Stimulated activated CD4-positive, alpha-beta T cell treated with anti-CD3 and anti-CD28 coated beads, Interleukin-15, amount 100 ng/mL, for 48 hours (primary cell): ENCODE data around the gene PTPRR.
"Not testable (repeated sequence)": the region's sequence is repeated elsewhere in the genome, so short reads cannot be mapped to it uniquely, and the experiment has no call there.

Experiments used
- DNase-seq, 2 donors: peaks; one replicate each; pipeline ENCODE4 v3.0.0-alpha.2; 2020; ENCODE audit warnings: low read depth in 2 of 2

PTPRR gene

DNA sequence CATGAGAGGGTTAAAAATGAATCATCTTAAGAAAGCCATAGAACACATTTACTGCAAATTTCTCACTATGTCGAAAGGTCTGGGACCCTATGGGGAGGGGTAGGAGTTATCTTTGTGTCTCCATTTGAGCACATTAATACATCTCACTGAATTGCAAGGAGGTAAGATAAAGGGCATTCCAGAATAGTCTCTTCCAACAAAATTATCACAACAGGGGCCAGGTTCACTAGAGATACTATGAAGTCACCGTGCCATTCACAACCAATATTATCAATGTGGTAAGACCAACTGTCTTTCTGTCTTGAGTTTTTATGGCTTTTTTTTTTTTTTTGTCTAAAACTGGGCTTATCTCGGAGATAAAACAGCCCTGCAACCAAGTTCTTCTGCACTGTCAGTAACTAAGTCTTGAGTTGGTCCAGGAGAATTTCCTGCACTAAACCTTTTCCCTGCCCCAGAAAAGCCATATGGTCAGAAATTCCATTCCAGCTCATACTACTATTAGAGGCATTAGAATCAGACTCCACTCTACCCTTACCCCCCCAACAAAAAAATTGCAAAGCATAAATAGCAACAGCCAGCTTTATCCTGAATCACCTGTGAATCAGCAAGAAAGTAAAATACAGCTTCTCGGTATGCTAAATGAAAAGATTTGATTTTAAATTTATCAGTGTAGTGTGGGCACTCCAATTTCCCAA, 79.7 kb downstream of the PTPRR start:
- no peak for DNase-seq

GRCh38 chr12:70839544-70839943, 81.0 kb downstream of the PTPRR start:
- DNase-seq, result no peak

- no peak for DNase-seq
Observed at GRCh38 chr12:70838127-70838526, 82.4 kb downstream of the PTPRR start.

DNA sequence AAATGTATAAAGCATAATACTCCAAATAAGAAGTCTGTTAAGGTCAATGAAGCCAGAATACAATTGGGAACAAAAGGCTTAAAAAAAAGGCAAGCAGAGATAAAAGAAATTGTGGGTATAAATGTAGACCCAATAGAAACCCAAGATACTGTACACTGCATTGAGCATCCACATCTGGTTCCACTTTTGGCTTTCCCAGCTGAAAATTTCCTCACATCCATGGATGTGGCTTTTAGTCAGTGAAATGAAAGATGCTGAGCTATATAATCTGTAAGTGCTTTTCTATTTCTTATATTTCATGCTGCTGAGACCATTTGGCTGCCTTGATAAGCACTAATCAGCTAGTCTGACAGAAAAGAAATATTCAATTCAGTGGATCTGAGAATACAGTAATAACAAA, 83.5 kb downstream of the PTPRR start:
- no peak for DNase-seq

- DNase-seq, result no peak
Observed at GRCh38 chr12:70835948-70836347, 84.6 kb downstream of the PTPRR start.

- DNase-seq, result no peak
Observed at GRCh38 chr12:70831543-70831942, 89.0 kb downstream of the PTPRR start.

- DNase-seq, result no peak
Observed at GRCh38 chr12:70830221-70831061, 90.1 kb downstream of the PTPRR start.

DNA sequence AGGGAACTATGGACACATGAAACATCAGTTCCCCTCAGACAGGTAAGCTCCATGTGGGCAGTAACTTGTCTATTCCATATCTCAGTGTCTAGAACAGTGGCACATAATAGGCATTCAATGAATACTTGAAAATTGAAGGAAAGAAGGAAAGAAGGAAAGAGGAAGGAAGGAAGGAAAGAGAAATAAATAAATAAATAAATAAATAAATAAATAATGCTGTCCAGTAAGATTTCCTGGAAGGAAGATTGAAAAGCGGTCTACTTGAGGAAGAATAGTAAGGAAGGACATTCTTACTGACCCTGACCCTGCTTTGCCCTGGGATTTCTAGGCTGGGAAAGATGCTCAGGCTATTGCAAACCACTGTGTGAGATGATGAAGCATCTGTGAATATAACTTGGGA, 91.5 kb downstream of the PTPRR start:
- DNase-seq, result no peak

GRCh38 chr12:70828351-70828750, 92.2 kb downstream of the PTPRR start:
- DNase-seq, result no peak

DNA sequence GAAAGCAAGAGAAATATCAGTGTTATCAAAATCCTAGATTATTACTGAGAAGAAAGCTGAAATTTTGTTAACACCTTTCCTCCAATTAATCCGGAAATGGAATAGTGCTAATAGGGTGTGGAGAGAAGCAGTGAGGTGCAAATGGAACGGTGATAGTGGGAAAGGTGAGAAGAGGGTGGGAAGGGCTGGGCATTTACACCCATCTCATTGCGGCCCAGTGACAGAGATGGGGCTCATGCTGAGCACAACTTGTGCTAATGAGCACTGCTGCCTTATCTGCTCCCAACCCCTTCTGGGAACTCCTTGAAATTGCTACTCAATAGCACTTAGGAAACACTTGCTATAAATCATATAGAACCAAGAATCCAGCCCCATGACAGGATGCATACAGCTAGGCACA, 94.4 kb downstream of the PTPRR start:
- no peak for DNase-seq

DNA sequence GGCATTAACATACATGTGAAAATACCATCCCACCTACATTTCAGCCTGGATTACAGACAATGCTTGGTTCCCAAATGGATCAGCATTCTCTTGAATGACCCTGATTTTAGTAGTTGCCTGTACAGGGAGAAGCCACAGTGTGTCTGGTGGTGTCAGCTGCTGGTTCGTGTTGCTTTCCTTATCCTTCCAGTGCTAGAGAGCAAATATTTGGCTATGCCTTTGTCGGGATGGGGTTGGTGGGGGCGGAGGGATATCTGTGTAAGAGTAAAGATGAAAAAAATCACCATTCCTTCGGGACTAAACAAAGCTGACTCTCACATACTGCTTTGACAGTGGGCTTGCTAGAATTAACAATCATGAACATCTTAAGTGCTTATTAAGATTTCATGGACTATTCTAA, 96.0 kb downstream of the PTPRR start:
- no peak for DNase-seq

DNA sequence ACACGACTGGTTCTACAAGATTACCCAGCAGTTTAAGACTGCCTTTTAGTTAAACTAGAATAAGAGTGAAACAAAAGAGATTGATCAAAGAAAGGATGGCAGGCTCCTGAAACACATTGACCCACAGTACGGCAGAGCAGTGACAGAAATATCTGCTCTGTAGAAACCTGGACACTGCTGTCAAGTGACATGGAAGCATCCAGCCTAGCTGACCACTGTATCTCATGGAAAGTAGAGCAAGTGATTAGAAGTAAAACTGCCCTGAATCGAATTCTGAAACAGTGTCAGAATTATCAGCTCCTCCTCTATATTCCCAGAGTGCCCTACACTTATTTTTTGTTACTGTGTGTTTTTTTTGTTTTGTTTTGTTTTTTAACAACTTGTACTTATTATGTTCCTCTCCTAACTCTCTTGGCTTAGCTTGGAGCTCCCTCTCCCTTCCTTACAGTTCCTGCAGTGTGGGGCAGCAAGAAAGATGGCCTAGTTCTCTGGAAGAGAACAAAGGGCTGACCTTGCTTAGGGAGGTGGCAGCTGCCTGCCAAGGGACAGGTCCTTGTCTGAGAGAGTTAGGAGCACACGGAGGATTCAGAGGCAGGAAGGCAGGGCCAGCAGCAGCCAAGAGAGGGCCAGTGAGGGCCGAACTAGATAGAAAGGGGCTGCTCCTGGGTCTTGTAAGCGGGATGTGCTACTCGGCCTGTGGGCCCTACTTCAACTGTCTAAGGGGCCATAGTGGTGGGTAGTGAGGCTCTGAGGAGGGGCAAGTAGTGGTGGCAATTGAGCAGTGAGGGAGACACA, 97.2 kb downstream of the PTPRR start:
- no peak for DNase-seq

DNA sequence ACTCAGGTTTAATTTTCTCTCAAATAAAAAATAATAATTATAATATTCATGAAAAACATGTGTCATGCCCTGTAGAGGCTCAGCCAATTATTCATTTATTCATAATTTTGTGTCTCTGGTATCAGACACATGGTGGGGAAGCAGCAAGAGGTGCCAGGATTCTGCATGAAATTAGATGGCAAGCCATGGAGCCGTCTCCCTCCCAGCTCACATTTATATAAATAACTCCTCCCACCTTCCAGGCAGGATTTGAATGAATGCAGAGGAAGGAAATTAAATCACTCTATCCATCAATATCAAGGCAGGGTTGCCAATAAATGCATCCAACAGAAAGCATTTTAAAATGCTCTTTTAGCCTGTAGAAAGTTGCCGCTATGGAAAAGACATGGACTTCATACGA, 98.1 kb downstream of the PTPRR start:
- DNase-seq, result no peak

- DNase-seq, result no peak
Observed at GRCh38 chr12:70815971-70816391, 104.6 kb downstream of the PTPRR start.

GRCh38 chr12:70815056-70815455, 105.5 kb downstream of the PTPRR start:
- DNase-seq, result no peak

- no peak for DNase-seq
Observed at GRCh38 chr12:70813559-70813958, 107.0 kb downstream of the PTPRR start.

DNA sequence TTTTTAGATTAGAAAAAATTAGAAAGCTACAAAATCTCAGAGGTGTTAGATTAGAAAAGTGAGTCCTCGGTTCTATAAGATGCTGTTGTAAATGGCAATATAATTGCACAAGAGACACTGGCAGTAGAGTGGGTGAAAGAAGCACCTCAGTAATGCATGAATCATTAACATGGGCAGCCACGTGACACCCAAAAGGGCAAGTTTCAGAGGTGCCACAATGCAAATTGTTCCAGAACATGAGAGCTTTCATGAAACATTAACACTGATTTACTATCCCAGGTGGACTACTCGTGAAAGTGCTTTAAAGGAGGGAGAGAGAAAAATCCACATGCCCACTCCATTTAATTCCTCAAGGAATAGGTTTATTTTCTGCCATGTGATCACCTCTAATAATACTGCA, 108.4 kb downstream of the PTPRR start:
- no peak for DNase-seq

GRCh38 chr12:70809887-70810286, 110.7 kb downstream of the PTPRR start:
- DNase-seq, result no peak

DNA sequence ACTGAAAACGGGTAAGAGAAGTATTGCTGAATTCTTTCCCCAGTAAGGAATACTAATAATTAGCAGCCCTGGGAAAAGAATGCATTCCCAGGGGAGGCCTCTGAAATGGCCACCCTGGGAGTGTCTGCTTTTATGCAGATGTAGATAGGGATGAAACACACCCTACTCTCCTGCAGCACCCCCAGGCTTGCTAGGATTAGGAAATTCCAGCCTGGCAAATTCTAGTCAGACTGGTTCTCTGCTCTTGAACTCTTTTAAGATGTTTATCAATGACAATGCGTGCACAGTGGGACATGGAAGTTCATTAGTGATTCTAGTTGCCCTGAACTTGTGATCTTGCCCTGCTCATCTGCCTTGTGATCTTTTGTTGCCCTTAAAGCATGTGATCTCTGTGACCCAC, 112.5 kb downstream of the PTPRR start:
- not testable (repeated sequence) for DNase-seq

GRCh38 chr12:70806827-70807226, 113.7 kb downstream of the PTPRR start:
- DNase-seq, result no peak

DNA sequence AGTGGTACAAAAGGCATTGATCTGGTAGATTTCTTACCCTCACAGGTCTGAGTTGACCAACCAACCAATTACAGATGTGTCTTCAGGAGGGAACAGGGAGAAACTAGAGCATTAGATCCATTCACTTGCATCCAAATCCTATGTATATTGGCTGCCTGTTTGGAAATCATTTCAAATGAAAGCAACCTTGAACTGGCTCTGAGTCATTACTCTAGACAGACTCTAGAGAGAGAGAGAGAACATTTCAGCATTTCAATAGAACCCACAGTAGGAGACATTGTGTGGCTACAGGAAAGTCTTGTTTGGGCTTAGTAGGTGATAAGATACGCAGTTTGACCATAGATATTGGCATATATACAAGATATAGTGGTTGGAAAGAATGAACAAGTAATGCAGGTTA, 114.5 kb downstream of the PTPRR start:
- DNase-seq, result no peak

GRCh38 chr12:70798016-70798783, 122.3 kb downstream of the PTPRR start:
- no peak for DNase-seq
